Esophagus mucosa (tissue), 1 donor: ENCODE results near the gene SPAG7. TPM values are rescaled to one million over a fixed set of nuclear protein-coding genes. Genes with fewer than 3 reads are reported as not detected.
"Not testable (repeated sequence)": the region's sequence is repeated elsewhere in the genome, so short reads cannot be mapped to it uniquely, and the experiment has no call there.

ENCODE experiments used
- ATAC-seq: fragments of 200-7000 bp; cut with Tn5 transposase; one replicate; pipeline ENCODE4 v1.9.1; 2020
- total RNA-seq: library from RNA; stranded (reverse); gene quantifications from one replicate; pipeline ENCODE4 v1.2.4, GENCODE V29; 2023
- donor health status: DM: yes; HTN: yes; CAD: no.

SPAG7 gene
- total RNA-seq, 1 donor from 2014 or later, result 65.7 TPM

DNA sequence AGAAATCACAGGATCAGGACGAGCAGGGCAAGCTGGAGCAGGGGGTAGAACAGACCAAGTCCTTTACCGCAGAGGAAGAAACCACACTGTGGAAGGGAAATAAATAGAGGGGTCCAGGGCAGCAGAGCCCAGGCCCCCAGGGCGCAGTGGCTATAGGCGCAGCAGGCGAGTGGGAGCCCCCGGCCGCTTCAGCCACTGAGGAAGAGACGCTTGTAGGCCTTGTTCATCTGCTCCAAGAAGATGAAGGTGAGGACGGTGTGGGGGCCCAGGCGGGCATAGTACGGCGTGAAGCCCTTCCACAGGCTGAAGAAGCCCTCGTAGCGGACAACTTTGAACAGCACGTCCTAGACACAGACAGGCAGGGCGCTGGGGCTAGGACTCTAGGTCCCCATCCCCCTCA lies 30.1 kb downstream of the SPAG7 start:
- ATAC-seq, result no peak

DNA sequence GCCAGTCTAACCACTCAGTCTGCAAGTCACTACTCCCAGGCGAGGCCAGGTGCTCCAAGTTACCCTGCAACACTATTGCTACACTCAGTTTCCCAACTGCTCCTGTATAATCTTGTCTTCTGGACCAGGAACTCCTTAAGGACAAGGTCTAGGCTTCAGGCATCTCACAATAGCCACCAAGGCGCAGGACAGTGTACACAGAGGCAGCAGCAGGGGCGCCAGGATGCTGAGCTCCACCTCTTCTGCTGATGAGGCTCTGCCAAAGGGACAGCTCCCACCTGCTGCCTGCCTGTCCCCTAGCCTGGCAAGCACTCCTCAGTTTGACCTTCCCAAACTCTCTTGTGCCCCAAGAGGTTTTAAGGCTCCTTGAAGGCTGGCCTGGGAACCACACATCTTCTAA lies 31.2 kb downstream of the SPAG7 start:
- ATAC-seq, result no peak

DNA sequence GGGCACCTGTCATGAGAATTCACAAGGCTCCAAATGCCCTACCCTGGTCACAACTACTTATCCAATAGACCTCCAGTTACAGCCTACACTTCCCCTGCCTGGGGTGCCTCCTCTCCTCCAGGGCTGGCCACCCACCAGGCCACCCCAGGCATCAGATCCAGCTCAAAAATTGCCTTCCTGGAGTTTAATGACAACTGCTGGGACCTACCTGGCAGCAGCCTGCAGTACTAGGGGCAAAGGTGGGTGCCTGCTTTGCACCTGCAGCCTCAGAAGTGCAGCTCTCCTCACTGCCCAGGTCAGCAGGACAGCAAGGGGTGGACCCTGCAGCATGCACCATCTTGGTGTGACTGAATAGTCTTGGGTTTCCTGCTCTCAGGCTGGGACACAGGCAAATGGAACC lies 32.0 kb downstream of the SPAG7 start:
- ATAC-seq, result no peak

DNA sequence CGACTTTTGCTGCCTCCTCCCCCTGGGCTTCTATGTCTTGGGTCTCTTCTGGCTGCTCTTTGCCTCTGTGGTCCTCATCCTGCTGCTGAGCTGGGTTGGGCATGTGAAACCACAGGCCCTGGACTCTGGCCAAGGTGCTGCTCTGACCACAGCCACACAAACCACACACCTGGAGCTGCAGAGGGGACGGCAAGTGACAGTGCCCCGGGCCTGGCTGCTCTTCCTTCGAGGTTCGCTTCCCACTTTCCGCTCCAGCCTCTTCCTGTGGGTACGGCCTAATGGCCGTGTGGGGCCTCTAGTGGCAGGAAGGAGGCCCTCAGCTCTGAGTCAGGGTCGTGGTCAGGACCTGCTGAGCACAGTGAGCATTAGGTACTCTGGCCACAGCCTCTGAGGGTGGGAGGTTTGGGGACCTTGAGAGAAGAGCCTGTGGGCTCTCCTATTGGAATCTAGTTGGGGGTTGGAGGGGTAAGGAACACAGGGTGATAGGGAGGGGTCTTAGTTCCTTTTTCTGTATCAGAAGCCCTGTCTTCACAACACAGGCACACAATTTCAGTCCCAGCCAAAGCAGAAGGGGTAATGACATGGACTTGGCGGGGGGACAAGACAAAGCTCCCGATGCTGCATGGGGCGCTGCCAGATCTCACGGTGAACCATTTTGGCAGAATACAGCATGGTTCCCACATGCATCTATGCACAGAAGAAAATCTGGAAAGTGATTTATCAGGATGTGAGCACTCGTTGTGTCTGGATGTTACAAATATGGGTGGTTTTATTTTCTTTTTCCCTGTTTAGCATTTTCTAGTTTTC lies 33.2 kb downstream of the SPAG7 start:
- ATAC-seq, result peak; percentile 4

DNA sequence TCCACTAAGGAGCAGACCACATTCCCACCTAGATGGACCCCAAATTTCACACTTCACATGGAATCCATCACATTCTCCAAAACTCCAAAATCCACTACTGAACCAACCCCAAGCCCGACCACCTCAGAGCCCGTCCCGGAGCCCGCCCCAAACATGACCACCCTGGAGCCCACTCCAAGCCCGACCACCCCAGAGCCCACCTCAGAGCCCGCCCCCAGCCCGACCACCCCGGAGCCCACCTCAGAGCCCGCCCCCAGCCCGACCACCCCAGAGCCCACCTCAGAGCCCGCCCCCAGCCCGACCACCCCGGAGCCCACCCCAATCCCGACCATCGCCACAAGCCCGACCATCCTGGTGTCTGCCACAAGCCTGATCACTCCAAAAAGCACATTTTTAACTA lies 34.0 kb downstream of the SPAG7 start:
- ATAC-seq, result no peak

DNA sequence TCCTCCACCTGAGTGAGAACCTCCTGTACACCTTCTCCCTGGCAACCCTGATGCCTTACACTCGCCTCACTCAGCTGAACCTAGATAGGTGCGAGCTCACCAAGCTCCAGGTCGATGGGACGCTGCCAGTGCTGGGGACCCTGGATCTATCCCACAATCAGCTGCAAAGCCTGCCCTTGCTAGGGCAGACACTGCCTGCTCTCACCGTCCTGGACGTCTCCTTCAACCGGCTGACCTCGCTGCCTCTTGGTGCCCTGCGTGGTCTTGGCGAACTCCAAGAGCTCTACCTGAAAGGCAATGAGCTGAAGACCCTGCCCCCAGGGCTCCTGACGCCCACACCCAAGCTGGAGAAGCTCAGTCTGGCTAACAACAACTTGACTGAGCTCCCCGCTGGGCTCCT lies 34.9 kb downstream of the SPAG7 start:
- ATAC-seq, result no peak

DNA sequence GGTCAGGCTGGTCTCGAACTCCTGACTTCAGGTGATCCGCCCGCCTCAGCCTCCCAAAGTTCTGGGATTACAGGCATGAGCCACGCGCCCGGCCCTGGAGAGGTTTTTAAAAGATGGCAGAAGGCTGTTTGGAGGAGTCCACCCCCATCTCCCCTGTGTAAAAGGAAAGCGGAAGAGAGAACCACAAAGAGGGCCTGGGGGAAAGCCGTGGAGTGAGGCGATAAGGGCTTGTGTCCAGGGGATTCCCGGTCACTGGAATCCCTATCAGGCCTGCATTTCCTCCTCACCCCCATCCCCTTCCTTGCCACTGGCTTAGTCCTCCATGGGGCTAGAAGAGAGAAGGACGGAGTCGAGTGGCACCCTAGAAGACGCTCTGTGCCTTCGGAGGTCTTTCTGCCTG lies 35.7 kb downstream of the SPAG7 start, which contains the start of gene GP1BA:
GP1BA (plus strand) TSS at position 315 of the 400 bp plus-strand sequence. CDS start 328 bp downstream, outside the sequence.
- no peak for ATAC-seq

DNA sequence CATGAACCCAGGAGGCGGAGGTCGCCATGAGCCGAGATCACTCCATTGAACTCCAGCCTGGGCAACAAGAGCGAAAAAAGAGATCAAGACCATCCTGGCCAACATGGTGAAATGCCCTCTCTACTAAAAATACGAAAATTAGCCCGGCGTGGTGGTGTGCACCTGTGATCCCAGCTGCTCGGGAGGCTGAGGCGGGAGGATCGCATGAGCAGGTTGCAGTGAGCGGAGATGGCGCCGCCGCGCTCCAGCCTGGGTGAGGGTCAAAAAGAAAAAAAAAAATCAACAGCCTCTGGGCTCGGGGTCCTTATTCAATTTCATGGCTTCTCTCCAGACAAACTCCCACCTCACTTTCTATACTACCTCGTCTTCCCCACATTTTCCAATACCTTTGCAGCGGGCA lies 38.7 kb downstream of the SPAG7 start:
- no peak for ATAC-seq

DNA sequence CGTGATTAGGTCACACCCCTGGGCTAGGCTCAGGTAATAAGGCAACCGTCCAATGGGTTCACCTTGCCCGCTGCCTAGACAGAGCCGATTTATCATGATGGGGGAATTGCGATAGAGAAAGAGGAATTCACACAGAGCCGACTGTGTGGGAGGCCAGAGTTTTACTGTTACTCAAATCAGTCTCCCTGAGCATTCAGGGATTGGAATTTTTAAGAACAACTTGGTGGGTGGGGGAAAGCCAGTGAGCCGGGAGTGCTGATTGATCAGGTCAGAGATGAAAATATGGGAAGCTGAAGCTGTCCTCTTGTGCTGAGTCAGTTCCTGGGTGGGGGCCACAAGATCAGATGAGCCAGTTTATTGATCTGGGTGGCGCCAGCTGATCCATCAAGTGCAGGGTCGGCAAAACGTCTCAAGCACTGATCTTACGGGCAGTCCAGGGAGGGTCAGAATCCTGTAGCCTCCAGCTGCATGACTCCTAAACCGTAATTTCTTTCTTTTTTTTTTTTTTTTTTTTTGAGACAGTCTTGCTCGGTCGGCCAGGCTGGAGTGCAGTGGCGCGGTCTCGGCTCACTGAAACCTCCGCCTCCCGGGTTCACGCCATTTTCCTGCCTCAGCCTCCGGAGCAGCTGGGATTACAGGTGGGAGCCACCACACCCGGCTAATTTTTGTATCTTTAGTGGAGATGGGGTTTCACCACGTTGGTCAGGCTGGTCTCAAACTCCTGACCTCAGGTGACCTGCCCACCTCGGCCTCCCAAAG lies 40.9 kb downstream of the SPAG7 start:
- not testable (repeated sequence) for ATAC-seq

DNA sequence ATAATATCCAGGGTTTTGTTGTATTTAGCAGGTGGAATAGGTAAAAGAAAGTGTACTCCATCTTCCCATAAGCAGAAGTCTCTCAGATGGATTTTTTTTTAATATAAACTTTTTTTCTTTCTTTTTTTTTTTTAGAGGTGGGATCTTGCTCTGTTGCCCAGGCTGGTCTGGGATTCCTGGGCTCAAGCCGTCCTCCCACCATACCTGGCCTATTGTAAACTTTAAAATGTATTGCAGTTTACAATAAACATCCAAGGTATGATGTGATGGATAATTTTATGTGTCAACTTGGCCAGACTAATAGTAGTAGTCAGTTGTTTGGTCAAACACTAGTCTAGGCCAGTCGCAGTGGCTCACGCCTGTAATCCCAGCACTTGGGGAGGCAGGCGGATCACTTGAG lies 46.3 kb downstream of the SPAG7 start:
- no peak for ATAC-seq

DNA sequence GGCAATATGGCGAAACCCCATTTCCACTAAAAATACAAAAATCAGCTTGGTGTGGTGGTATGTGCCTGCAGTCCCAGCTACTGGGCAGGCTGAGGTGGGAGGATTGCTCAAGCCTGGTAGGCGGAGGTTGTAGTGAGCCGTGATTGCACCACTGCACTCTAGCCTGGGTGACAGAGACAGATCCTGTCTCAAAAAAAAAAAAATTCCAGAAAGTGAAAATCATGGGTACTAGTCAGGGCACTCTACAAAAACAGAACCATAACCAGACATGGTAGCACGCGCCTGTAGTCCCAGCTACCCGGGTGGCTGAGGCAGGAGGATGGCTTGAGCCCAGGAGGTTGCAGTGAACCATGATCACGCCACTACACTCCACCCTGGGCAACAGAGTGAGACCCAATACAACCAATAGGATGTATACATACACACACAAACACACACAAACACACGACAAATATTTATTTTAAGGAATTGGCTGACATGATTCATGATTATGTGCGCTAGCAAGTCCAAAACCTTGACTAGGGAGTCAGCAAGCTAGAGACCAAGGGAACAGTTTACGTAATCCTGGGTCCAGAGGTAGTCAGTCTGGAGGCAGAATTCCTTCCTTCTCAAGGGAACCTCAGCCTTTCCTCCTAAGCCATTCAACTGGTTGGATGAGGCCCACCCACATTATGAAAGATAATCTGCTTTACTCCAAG lies 47.1 kb downstream of the SPAG7 start:
- peak; percentile 70 for ATAC-seq

DNA sequence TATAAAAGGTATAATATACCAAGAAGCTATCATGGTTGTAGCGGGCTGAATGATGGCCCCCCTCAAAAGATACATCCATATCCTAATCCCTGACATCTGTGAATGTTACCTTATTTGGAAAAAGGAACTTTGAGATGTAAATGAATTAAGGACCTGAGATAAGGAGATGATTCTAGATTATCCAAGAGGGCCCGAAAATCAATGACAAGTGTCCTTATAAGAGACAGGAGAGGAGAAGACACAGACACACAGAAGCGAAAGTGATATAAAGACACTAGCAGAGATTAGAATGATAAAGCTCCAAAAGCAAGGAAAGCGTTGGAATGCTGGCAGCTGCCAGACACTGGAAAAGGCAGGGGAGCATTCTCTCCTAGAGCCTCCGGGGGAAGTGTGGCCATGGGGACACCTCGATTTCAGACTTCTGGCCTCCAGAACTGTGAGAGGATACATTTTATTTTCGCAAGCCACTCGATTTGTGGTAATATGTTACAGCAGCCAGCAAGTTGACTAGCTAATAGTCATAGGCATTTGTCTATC lies 48.0 kb downstream of the SPAG7 start:
- no peak for ATAC-seq

DNA sequence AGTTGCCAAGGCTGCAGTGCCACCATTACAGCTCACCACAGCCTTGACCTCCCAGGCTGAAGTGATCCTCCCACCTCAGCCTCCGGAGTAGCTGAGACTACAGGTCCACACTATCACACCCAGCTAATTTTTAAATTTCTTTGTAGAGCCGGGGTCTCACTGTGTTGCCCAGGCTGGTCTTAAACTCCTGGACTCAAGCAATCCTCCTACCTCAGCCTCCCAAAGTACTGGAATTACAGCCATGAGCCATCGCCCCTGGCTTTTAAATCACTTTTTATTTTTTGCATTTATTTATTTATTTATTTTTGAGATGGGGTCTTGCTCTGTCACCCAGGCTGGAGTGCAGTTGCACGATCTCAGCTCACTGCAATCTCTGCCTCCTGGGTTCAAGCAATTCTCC lies 53.1 kb downstream of the SPAG7 start:
- ATAC-seq, result not testable (repeated sequence)

DNA sequence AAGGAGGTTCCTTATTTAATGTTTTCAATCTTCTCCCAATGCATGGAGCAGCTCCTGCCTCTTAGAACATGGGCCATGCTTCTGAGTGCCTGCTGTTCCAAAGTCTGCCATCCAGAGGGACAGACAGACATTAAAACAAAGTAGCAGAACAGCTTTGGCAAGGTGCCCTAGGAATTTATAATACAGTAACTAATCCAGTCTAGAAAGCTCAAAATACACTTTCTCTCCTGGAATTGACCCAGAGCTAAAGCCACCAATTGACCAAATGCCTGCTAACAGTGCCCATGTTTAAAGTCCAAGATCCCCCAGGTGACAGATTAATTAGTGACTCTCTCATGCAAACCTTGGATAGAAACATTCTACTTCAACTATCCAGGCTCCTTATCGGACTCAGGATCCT lies 53.6 kb downstream of the SPAG7 start:
- ATAC-seq, result no peak

Other genes starting within 250 kb of the SPAG7 start
- 15.6 TPM for gene MED11, start 236.4 kb downstream of the SPAG7 start, total RNA-seq
- 0.36 TPM for gene ZMYND15, start 228.0 kb downstream of the SPAG7 start, total RNA-seq
- 15.7 TPM for gene CXCL16, start 227.9 kb downstream of the SPAG7 start, total RNA-seq
- gene TM4SF5, start 195.9 kb downstream of the SPAG7 start, total RNA-seq, result not detected
- gene VMO1, start 181.5 kb downstream of the SPAG7 start, total RNA-seq, result 2.3 TPM
- gene GLTPD2, start 178.9 kb downstream of the SPAG7 start, total RNA-seq, result not detected
- 131 TPM for gene PSMB6, start 171.7 kb downstream of the SPAG7 start, total RNA-seq
- 117 TPM for gene PLD2, start 160.7 kb downstream of the SPAG7 start, total RNA-seq
- 124 TPM for gene MINK1, start 134.5 kb downstream of the SPAG7 start, total RNA-seq
- gene C17orf107, start 68.3 kb downstream of the SPAG7 start, total RNA-seq, result 1.3 TPM
- gene CHRNE, start 64.7 kb downstream of the SPAG7 start, total RNA-seq, result 0.32 TPM
- gene GP1BA, start 35.5 kb downstream of the SPAG7 start, total RNA-seq, result not detected
- gene SLC25A11, start 27.8 kb downstream of the SPAG7 start, total RNA-seq, result 42.4 TPM
- gene RNF167, start 27.5 kb downstream of the SPAG7 start, total RNA-seq, result 79.2 TPM
- gene PFN1, start 19.3 kb downstream of the SPAG7 start, total RNA-seq, result 455 TPM
- gene ENO3, start 16.7 kb downstream of the SPAG7 start, total RNA-seq, result 1.5 TPM
- gene CAMTA2, start 19.9 kb upstream of the SPAG7 start, total RNA-seq, result 23.8 TPM
- not detected for gene INCA1, start 29.7 kb upstream of the SPAG7 start, total RNA-seq
- gene KIF1C, start 30.1 kb upstream of the SPAG7 start, total RNA-seq, result 95.4 TPM
- gene SLC52A1, start 67.6 kb upstream of the SPAG7 start, total RNA-seq, result 0.68 TPM
- 1.8 TPM for gene ZFP3, start 110.7 kb upstream of the SPAG7 start, total RNA-seq
- 3.1 TPM for gene ZNF232, start 144.1 kb upstream of the SPAG7 start, total RNA-seq
- gene USP6, start 148.2 kb upstream of the SPAG7 start, total RNA-seq, result not detected
- 1.8 TPM for gene ZNF594, start 224.1 kb upstream of the SPAG7 start, total RNA-seq